ENCODE measurements around the gene RIMBP2.

RIMBP2 gene

DNA sequence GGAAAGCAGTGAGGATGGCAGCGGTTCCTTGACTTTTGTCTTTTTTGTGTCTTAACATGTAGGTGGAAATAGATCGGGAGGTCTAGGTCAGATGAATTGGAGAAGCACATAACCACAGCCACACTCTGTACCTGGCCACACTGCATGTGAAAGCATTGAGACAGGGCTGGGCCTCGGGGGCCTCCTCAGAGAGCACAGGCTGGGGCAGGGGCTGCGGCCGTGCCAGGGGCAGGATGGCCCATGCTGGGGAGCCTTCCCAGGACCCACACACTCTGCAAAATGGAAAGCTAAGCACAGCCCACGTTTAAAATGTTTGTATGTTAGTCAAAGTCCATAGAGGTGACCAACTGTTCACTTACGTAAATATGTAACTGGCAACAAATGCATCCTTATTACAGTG lies 301.7 kb downstream of the RIMBP2 start:
- no peak for DNase-seq (ENCODE audit: low read depth)

DNA sequence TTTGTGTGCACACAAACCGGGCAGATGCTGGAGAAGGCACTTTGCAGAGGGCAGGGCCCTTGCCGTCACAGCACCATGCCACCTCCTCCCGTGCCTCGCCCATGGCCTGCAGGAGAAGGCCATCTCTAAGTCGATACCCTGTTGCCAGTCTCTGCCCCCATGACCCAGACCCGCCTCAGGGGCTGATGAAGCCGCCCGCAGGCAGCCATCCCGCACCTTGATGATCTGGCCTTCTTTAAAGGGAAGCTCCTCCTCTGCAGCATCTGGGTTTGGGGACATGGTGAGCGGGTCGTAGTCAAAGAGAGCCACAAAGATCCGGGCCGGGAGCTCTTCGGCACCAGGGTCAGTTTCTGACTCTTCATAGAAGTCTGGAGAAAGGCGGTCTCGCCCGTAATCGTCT lies 302.2 kb downstream of the RIMBP2 start:
- DNase-seq (ENCODE audit: low read depth), result no peak

DNA sequence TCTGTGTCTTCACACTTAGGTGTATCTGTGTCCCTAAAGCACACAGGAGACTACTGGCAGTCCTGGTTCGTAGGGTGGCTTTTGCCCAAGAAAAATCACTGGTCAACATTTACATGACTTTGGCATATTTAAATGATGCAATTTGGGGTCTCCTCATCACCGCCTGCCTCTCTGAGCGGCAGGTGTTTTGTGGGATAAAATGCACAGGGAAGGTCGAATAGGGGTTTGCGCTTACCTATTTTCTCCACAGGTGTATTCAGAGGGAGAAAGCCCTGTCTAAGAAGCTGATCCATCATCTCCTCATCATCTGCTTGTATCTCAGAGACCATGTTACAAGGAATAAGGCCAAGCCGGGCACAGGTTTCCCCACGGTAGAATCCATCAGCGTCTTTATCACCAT lies 303.7 kb downstream of the RIMBP2 start:
- DNase-seq (ENCODE audit: low read depth), result no peak

DNA sequence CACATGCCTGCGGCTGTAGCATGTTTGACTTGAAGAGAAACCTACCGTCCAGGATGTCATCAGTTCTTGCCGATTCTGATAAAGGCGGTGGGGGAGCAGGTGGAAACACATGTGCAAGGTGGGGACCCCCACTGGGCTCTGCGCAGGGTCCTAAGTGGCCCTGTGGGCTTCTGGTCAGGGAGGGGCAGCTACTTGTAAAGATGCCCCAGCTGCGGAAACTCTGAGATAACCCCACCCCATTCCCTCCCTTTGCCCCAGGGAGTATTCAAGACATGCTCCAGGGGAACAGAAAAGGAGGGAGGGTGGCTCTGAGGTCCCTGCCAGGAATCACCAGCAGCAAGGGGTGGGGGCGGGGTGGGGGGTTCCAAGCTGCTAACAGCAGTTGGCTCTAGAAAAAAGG lies 310.8 kb downstream of the RIMBP2 start:
- no peak for DNase-seq (ENCODE audit: low read depth)

DNA sequence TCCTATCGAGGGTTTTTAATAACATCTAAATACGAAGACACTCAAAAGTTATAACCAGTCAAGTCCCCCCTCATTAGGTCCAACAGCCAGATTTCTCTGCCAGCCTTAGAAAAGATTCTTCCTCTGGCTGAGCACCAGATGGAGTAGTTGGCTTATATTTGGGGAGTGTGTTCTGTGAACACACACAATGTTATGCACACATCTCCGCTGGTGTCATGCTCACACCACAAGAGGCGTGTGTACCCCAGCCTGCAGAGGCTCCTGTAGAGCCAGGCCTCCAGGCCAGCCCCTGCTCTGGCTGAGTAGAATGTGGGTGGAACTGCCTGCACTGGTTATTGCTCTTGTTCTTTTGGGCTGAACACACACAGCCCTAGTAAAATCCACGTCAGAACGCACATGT lies 314.4 kb downstream of the RIMBP2 start:
- DNase-seq (ENCODE audit: low read depth), result no peak

DNA sequence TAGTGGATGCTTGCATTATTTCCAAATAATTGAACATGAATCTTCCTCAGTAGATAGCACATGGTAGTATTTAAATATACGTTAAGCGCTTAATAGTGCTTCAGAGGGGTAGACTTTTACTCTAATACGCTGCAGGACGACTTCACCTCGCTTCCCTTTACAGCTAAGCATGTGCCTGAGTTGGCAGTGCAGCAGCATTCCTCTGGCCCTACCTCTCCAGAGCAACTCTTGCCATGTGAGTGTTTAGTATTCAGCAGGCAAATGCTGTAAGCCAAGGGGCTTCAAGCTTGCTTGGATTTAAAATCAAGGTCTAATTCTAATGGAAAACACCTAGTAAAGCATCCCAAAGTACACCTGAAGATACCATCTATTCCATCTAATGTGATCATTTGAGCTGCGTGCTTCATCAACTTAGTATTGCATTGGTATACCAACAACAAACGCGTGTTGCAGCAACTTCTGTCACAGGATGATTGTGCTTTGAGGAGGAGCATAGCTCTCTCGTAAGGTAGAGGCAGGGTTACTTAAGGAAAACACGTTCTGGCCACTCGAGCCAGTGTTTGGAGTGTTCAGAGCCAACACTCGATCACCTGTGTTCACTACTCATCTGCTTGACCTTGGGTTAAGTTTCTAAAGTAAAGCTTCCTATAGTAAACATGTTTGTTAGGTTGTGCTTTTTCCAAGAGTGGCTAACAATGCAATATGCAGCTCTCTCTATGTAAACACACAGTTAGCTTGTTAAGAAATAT lies 317.8 kb downstream of the RIMBP2 start:
- DNase-seq (ENCODE audit: low read depth), result no peak

DNA sequence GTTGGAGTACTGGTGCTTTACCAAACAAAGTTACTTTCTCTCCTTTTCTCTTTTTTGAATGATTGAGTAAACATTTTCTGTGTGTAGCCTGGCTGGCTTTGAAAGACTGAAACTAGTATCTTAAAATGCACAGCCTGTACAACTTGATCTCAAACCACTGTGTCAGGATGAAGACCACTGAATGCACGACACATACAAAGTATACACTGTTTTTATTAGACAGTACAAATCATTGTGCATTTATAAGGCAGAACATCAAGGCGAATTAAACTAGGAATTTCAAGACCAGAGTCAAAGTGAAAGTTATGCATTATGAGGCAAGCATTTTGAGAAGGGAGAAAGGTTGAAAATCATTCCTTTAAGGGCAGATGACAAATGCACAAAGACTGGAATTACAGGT lies 319.4 kb downstream of the RIMBP2 start:
- DNase-seq (ENCODE audit: low read depth), result no peak

DNA sequence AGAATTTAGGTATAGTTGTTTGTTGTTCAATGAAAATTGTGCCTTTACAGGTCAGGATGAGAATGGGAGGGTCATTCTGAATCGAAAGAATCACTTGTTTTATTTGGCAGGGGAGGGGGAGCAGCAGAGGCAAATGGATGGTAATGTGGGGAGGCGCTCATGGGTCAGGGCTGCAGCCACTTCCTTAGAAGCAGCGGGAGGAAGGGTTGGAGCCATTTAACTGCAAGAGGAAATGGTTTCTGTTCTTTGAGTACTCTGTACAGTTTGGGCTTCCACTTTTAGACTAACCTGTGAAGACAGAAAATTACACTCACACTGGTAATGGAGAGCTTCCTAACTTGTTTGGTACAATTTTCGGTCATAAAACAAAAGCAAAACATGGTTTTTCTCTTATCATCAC lies 321.2 kb downstream of the RIMBP2 start:
- DNase-seq (ENCODE audit: low read depth), result no peak

DNA sequence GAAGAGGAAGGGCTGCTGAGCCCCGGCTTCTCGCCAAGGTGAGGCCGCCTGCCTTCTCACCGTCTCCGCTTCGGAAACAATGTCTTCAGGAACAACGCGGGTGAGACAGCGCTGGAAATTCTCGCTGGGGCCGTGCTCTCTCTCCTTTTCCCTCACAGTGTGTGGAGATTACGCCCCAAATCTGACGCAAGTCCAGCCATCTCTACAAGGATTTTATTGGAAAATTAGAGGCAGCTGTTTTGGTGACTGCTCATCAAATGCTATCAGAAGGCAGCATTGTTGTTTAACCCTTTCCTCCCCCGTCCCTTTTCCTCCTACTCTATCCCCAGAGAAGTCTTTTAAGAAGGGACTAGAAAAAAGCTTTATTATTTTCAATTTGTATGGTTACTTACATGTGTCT lies 324.9 kb downstream of the RIMBP2 start:
- no peak for DNase-seq (ENCODE audit: low read depth)

DNA sequence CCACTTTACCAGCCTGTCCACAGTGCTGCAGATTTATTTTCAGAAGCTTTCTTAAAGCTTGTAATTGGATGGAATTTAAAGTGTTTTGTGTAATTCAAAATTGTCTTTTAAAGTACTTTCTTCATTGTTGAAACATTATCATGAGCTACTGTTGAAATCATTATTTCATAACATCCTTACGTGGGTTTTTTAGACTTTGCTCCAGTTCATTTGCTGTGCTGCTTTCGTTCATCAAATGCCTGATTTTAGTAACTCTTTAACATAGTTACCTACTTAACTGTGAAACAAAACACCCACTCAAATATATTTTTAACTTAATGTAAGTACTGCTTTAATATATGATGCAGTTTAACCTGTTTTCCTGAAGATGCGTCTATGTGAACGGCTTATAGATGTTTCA lies 330.9 kb downstream of the RIMBP2 start:
- no peak for DNase-seq (ENCODE audit: low read depth)

DNA sequence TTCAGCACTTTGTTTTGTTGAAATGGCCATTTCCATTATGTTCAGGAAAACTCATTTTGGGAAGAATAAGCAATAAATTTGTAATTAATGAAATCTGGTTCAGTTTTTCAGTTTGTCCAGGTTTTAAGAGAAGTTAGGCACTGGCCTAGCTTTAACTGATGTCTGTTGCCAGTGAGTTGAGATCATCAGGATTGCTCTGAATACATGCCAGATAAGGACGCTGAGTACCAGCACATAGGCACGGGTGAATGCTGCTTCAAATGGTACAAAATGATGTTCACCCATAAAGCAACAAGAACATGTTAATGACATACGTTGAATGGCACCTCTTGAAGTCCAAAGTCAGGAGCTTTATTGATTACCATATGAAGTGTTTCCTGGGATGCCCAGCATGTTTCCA lies 331.9 kb downstream of the RIMBP2 start:
- DNase-seq (ENCODE audit: low read depth), result no peak

DNA sequence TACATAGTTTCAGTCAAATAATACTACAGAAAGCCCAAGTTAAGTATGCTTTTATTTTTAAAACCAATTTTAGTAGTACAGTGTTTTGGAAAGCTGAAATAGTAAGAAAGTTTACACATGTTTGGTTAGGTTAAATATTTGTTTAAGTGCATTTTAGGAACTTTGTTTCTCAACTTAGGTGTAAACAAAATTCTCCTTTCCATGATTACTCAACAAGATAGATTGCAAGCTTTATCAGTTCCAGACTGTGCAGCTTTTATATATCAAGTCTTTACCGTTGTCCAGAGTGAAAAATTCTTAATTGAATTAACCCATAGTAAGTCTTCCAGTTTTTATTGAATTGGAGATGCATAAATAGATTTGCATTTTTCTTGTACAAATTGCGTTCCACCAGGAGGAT lies 333.3 kb downstream of the RIMBP2 start:
- DNase-seq (ENCODE audit: low read depth), result no peak

DNA sequence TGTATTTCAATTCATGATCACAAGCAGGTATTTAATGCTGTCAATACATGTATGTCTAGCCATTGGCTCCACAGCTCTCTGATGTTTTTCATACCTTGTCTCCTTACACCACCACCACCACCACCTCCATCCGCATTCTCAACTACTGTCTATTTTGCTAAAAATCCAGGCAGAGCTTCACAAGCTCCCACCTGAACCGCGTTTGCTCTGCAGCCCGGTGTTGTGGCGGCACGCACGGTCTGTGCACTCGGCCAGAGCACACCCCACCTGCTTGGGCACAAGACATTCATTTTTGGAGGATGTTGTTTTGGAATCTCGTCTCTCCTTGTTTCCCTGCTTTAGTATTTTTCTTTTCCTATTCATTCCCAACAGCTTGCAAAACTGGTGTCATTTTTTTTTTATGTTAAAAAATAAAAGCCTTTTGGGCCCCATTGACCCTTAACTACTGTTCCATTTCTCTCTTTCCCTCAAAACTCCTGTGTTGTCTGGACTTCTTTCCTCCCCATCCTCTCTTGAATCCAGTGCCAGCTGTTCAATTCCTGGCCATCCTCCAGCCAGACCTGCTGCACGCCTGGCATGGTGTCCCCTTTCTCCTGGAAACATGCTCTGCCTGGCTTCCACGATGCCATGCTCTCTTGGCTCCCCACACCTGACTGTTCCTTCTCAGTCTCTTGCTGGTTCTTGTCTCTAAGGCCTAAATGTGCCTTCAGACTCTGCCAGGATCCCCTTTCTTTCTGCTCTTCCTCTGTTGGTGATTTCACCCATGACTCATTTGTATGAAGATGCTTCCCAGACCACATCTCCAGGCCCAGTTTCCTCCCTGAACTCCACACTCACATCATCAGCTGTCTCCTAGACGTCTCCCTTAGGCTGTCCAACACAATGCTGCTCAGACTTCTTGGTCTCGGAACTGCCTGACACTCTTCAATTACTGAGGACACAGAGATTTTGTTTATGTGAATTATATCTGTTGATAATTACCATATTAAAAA lies 340.5 kb downstream of the RIMBP2 start:
- no peak for DNase-seq (ENCODE audit: low read depth)

DNA sequence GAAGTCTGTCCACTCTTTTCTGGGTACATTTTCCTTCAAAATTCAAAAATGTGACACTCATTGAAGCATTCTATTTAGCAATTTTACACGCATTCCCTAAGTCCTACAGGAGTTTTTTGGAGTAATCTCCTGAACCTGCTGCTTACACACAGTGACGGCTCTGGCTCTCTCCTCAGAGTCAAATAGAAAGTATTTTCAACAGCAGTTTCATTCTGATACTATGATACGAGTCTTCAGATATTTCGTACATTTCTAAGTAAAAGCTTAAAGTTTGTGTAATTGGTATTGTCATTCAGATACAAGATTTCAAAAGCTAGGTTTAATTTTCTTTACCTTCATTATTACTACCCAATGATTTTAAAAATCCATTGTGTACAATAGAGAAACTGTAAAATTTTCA lies 342.0 kb downstream of the RIMBP2 start:
- no peak for DNase-seq (ENCODE audit: low read depth)

DNA sequence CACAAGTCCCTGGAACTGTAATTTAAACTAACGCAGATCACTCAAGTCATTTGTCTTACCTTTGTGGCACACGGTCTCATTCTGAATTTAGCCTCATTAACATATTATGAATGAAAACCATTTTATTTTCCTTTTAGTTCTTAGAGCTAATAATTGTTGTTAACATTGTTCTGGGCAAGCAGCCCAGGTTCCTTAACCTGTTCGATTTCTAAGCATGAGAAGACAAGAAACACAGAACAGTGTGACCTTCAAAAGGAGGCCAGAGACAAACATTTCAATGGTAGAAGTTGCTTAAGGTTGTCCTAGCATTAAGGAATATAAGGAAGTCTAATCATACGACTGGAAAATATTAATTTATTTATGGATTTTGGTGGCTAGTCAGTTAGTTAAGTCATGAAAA lies 343.2 kb downstream of the RIMBP2 start:
- DNase-seq (ENCODE audit: low read depth), result no peak

DNA sequence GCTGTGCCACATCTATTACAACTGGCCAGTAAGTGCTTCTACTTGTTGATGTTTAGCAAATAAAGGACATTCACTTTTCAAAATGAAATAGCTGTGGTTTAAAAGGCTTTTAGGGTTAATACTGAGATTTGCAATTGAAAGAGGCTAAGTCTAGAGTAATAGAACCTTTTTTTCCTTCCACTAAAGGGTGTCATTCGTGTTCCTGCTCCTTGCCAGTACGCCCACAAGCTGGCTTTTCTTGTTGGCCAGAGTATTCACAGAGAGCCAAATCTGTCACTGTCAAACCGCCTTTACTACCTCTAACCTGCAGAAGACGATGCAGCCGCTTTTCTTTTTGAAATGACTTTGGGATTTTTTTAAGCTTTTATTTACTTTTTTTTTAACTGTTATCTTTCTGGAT lies 344.8 kb downstream of the RIMBP2 start:
- DNase-seq (ENCODE audit: low read depth), result no peak

DNA sequence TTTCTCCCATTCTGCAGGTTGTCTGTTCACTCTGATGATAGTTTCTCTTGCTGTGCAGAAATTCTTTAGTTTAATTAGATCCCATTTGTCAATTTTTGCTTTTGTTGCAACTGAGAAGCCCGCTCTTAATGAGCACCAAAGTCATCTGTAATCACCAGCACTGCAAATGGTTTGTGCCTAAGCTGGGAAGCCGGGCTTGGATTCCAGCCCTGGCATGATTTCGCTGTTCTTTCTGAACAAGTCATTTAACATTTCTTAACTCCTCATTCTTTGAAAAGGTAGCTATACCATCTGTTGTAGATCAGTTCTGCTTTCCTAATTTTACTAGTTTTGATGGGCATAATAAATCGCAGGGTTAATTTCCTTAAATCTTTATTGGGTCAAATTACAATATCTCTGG lies 346.3 kb downstream of the RIMBP2 start:
- no peak for DNase-seq (ENCODE audit: low read depth)

DNA sequence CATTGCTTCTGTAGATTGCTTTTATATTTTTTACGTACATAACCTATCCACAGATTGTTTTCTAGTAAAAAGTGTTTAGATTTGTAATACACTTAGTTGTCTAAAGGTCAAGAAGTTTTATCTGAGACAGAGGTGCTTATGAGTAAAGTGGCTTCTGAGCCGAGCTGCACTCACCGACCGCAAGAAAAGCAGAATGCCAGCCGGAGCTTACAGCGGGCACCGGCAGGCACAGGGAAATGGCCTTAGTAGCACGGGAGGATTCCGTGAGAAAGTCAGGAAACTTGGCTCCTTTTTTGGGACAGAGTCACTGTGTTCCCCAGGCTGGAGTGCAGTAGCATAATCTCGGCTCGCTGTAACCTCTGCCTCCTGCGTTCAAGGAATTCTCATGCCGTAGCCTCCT lies 348.6 kb downstream of the RIMBP2 start:
- no peak for DNase-seq (ENCODE audit: low read depth)

DNA sequence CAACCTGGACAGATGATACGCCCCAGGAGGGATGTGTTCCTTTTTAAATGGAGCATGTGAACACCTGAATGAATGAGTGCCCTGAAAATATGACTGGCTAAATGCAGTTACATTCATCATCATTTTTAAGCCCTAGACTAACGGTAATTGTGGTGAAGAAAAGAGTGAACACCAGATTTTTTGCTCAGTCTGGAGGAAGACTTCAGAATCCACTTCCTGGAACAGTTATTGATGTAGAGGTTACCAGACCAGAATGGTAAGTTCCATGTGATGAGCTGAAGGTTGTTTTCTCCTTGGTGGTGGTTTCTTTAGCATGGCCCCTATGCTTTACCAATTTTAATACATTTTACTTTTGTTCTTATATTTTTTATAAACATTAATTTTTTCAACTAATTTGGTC lies 349.1 kb downstream of the RIMBP2 start:
- DNase-seq (ENCODE audit: low read depth), result no peak

DNA sequence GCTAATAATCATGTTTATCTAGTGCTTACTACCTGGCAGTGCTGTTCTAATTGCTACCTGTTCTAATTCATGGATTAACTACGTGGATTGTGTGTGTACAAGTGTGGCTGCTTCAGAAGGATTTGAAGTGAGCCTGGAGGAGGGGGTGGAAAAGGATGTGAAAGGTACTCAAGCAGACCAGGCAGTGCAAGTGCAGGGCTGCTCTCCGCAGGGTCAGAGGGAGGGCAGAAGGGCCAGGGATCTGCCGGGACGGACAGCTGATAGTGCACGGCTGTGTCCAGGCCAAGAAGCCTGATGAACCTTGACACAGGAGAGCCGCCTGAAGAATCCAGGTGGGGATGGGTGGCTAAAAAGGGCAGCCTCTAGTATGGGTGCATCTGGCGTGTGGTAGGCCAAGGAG lies 349.9 kb downstream of the RIMBP2 start:
- no peak for DNase-seq (ENCODE audit: low read depth)

DNA sequence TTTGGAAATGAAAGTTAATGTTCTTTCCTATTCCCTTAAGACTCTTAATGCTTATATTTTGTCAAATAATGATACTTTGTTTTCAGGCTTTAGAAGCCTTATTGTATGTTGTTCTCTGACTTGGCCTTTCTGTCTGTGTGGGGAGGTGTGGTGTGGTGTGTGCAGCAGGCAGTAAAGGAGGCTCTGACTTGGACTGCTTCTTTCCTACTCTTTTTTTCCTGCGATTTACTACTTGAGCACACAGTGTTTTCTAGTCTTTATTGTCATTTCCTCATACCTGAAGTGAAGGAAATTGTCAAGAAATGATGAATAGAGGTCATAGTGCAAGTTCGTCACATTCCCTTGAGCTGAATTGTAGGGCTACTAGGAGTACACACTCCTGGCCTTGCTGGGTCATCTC lies 351.5 kb downstream of the RIMBP2 start:
- no peak for DNase-seq (ENCODE audit: low read depth)

DNA sequence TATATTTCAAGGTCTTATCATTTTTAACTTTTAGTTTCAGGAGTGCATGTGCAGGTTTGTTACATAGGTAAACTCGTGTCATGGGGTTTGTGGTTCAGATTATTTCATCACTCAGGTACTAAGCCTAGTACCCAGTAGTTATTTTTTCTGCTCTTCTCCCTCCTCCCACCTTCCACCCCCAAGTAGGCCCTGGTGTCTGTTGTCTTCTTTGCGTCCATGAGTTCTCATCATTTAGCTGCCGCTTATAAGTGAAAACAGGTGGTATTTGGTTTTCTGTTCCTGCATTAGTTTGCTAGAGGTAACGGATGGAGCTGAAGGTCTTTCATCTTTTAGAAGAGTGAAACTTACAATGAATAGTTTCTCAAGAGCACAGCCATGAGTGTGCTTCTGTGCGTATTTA lies 354.0 kb downstream of the RIMBP2 start:
- no peak for DNase-seq (ENCODE audit: low read depth)

DNA sequence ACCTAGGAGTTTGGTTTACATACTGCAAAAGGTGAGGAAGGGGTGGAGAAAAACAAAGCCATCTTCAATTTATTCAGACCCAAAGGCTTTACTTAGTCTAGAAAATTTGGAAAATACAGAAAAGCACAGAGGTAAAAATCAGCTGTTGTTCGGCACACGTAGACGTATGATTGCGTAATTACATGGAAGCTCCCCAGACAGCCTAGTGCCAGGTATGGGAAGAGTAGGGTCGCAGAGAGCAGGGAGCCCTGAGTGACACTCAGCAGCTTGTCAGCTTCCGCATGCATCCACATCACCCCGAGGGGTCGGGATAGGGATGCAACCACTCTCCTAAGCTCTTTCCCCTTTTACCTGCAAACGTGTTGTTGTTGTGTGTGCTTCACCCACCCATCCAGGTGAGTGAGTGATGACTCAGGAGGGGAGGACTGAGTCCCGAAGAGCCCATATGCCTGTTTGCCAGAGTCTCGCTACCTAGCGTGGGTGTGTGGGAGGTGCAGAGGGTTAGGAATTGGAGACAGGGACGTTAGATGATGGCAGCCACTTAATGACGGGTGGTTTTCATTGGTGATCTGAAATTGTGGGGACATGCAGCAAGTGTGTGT lies 358.3 kb downstream of the RIMBP2 start:
- no peak for DNase-seq (ENCODE audit: low read depth)

Data from stimulated activated CD8-positive, alpha-beta memory T cell treated with anti-CD3 and anti-CD28 coated beads, Interleukin-15, amount 100 ng/mL, for 24 hours (primary cell).